HepG2 (cell line): ENCODE results near the gene MFSD6. TPM values are rescaled to one million over a fixed set of nuclear protein-coding genes. Genes with fewer than 3 reads are reported as not detected.

Experiments used
- AFF4 ChIP-seq: sonication (generic); formaldehyde crosslinking; IDR thresholded peaks from 2 replicates; pipeline ENCODE4 v1.4.0; 2020; ENCODE audit warnings: missing genetic modification reagents
- ARID3A ChIP-seq: IDR thresholded peaks from 2 replicates; pipeline ENCODE4 v1.6.1; 2012; ENCODE audit warnings: low read depth, low read length, improper control_type of control experiment
- ATF2 ChIP-seq: sonication (generic); formaldehyde crosslinking; IDR thresholded peaks from 2 replicates; pipeline ENCODE4 v1.4.0; 2020; ENCODE audit warnings: missing genetic modification reagents
- CCDC6 ChIP-seq: sonication (generic); formaldehyde crosslinking; IDR thresholded peaks from 2 replicates; pipeline ENCODE4 v1.8.1; 2022; ENCODE audit warnings: mild to moderate bottlenecking, missing genetic modification reagents, moderate library complexity
- CREB3 ChIP-seq: sonication (generic); formaldehyde crosslinking; IDR thresholded peaks from 2 replicates; pipeline ENCODE4 v1.5.0; 2020; ENCODE audit warnings: missing genetic modification reagents
- HCFC1 ChIP-seq: fragments of 150-350 bp; IDR thresholded peaks from 2 replicates; pipeline ENCODE4 v1.6.1; 2014; ENCODE audit warnings: low read depth, low read length
- MAX ChIP-seq: IDR thresholded peaks from 2 replicates; pipeline ENCODE4 v1.6.1; 2012; ENCODE audit warnings: inconsistent platforms
- NR0B2 ChIP-seq: sonication (generic); formaldehyde crosslinking; IDR thresholded peaks from 2 replicates; pipeline ENCODE4 v1.4.0; 2020; ENCODE audit warnings: mild to moderate bottlenecking, missing genetic modification reagents
- PAX8 ChIP-seq: sonication (generic); formaldehyde crosslinking; IDR thresholded peaks from 2 replicates; pipeline ENCODE4 v1.8.0; 2022; ENCODE audit warnings: mild to moderate bottlenecking, missing genetic modification reagents, borderline replicate concordance
- SMC3 ChIP-seq: IDR thresholded peaks from 2 replicates; pipeline ENCODE4 v1.6.1; 2011; ENCODE audit warnings: low read length, improper control_type of control experiment
- TCF12 ChIP-seq, 2 experiments: fragments of 450-650 bp in 1 of 2; sonication (generic) in 1 of 2; formaldehyde crosslinking in 1 of 2; IDR thresholded peaks; 2 replicates each; pipeline versions ENCODE4 v1.6.1 to v1.8.0; 2017 to 2022; ENCODE audit warnings: antibody characterized with exemption in 1 of 2, mild to moderate bottlenecking in 1 of 2, missing genetic modification reagents in 1 of 2, moderate library complexity in 1 of 2
- ZBTB2 ChIP-seq: sonication (generic); formaldehyde crosslinking; IDR thresholded peaks from 2 replicates; pipeline ENCODE4 v1.8.0; 2022; ENCODE audit warnings: low read depth, missing genetic modification reagents
- ZMYM3 ChIP-seq: sonication (generic); formaldehyde crosslinking; IDR thresholded peaks from 2 replicates; pipeline ENCODE4 v1.5.1; 2020; ENCODE audit warnings: mild to moderate bottlenecking, missing genetic modification reagents
- ZNF224 ChIP-seq: sonication (generic); formaldehyde crosslinking; IDR thresholded peaks from 2 replicates; pipeline ENCODE4 v1.5.0; 2020; ENCODE audit warnings: mild to moderate bottlenecking, missing genetic modification reagents
- ZNF280B ChIP-seq: sonication (generic); formaldehyde crosslinking; IDR thresholded peaks from 2 replicates; pipeline ENCODE4 v1.5.0; 2020; ENCODE audit warnings: missing genetic modification reagents, mild to moderate bottlenecking, borderline replicate concordance
- ZNF354B ChIP-seq: sonication (generic); formaldehyde crosslinking; IDR thresholded peaks from 2 replicates; pipeline ENCODE4 v1.8.0; 2022; ENCODE audit warnings: mild to moderate bottlenecking, missing genetic modification reagents
- ZNF570 ChIP-seq: sonication (generic); formaldehyde crosslinking; IDR thresholded peaks from 2 replicates; pipeline ENCODE4 v1.4.0; 2020; ENCODE audit warnings: mild to moderate bottlenecking, missing genetic modification reagents, borderline replicate concordance
- ZNF614 ChIP-seq: IDR thresholded peaks from 2 replicates; pipeline ENCODE4 v1.6.1; 2018; ENCODE audit warnings: missing biosample characterization, missing genetic modification reagents, inconsistent platforms, borderline replicate concordance
- polyA plus RNA-seq, 8 experiments: library from polyadenylated mRNA; depleted of rRNA in 3 of 8; stranded (reverse) in 7 of 8; unstranded in 1 of 8; fragments of >200 nt; fragmentation: Illumina TruSeq in 4 of 8; extraction: Trizol in 4 of 8; gene quantifications; 2 replicates each; pipeline versions ENCODE4 v1.2.1 to v1.2.3, GENCODE V29; 2011 to 2016; ENCODE audit warnings: low read depth in 4 of 8, missing spikeins in 1 of 8, mixed read lengths in 1 of 8; ENCODE audit not compliant: insufficient read depth in 1 of 8
- total RNA-seq, 5 experiments: library from RNA; depleted of rRNA; stranded (reverse); fragments of >200 nt; fragmentation: Illumina TruSeq; extraction: Trizol; gene quantifications; 2 replicates each; pipeline ENCODE4 v1.2.3, GENCODE V29; 2016; ENCODE audit warnings: low read depth in 1 of 5

The MFSD6 gene
- total and polyA plus RNA-seq, 2 of the 13 experiments (the other 11 are each of a cell fraction or from before 2014, with no cell fraction given) = 0.92 to 1.4 TPM

GRCh38 chr2:190533968-190534309 lies 125.8 kb downstream of the MFSD6 start (continued):
- TF ChIP-seq AFF4 (no peak), HCFC1 (no peak), ZNF280B (no peak; the same call in 1 of the 2 replicates), ATF2 (no peak), ZMYM3 (CRISPR knock-in tag) (peak; percentile 99), TCF12 (IDR thresholded peaks at IDR 0.05) (no peak), TCF12 (CRISPR knock-in tag; IDR thresholded peaks at IDR 0.05) (no peak), SMC3 (no peak), CREB3 (CRISPR knock-in tag) (no peak), ZNF570 (CRISPR knock-in tag) (no peak), ZNF224 (CRISPR knock-in tag) (no peak), CCDC6 (CRISPR knock-in tag) (no peak; the same call in 1 of the 2 replicates), NR0B2 (CRISPR knock-in tag) (no peak), PAX8 (CRISPR knock-in tag) (no peak), ZBTB2 (CRISPR knock-in tag) (no peak), ZNF354B (no peak), ZNF614 (CRISPR knock-in tag) (no peak; the same call in 1 of the 2 replicates), MAX (no peak), ARID3A (no peak)
